Calu3 (cell line): ENCODE measurements around the gene LRFN2. TPM values are rescaled to one million over a fixed set of nuclear protein-coding genes. Genes with fewer than 3 reads are reported as not detected.

Source experiments
- BruUV-seq: library from RNA; stranded (reverse); fragments of 400-500 nt; replicated peaks from 2 replicates; lab custom pipeline; 2021; lab: Mats Ljungman, UMichigan
- CTCF ChIA-PET: fragments of 300-600 bp; sonication (Branson Sonifier 250); formaldehyde crosslinking; loops from one replicate; lab custom pipeline; 2022; ENCODE audit warnings: antibody characterized with exemption; lab: Charles Lee
- DNase-seq: peaks from one replicate; pipeline ENCODE4 v3.0.0; 2022
- H3K27ac Mint-ChIP-seq: one replicate; pipeline ENCODE4 v1.8.0; 2022; ENCODE audit warnings: mixed read lengths; ENCODE audit not compliant: unreplicated experiment
- H3K27me3 Mint-ChIP-seq: one replicate; pipeline ENCODE4 v1.8.0; 2022; ENCODE audit warnings: mixed read lengths; ENCODE audit not compliant: unreplicated experiment
- H3K36me3 Mint-ChIP-seq: one replicate; pipeline ENCODE4 v1.8.0; 2022; ENCODE audit warnings: mild to moderate bottlenecking, moderate library complexity, mixed read lengths; ENCODE audit not compliant: insufficient read depth, unreplicated experiment
- H3K4me1 Mint-ChIP-seq: one replicate; pipeline ENCODE4 v1.8.0; 2022; ENCODE audit warnings: mild to moderate bottlenecking, low read depth, mixed read lengths; ENCODE audit not compliant: unreplicated experiment
- H3K4me3 Mint-ChIP-seq: one replicate; pipeline ENCODE4 v1.8.0; 2022; ENCODE audit warnings: mild to moderate bottlenecking, low read depth, moderate library complexity, mixed read lengths; ENCODE audit not compliant: unreplicated experiment
- H3K9me3 Mint-ChIP-seq: one replicate; pipeline ENCODE4 v1.8.0; 2022; ENCODE audit warnings: low read depth, mixed read lengths; ENCODE audit not compliant: unreplicated experiment
- intact Hi-C: fragments of 100-400 bp; cut with micrococcal nuclease; formaldehyde crosslinking; loops from one replicate; pipeline ENCODE4 v1.10.0; 2022; ENCODE audit not compliant: unreplicated experiment
- total RNA-seq: library from RNA; stranded (reverse); gene quantifications from 2 replicates; pipeline ENCODE4 v1.2.3, GENCODE V29; 2022
- TF ChIP-seq, protein P1 (sequence below): fragments of 200-600 bp; IDR thresholded peaks from one replicate; pipeline ENCODE4 v1.8.0; 2022; ENCODE audit warnings: antibody characterized with exemption; ENCODE audit not compliant: unreplicated experiment

LRFN2 gene
- total RNA-seq, 1 experiment from 2014 or later, result not detected

DNA sequence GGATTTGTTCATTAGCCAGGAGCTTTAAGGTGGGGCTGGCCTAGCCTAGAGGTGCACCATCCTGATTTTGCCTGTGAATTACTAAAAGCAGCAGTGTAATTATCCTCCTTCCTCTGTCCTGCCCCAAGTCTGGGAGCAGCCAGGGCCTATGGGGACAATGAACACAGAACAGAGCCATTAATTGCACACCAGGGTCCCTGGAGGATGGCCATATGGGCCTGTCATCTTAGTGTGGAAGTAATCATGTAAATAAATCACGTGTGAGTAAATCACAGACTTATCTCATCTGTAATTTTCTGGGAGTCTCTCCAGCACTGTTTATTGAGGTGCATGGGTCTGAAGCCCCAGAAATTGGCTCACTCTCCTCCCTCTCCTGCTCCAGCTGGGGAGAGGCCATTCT, 176.3 kb downstream of the LRFN2 start:
- TF ChIP-seq, protein P1, sequence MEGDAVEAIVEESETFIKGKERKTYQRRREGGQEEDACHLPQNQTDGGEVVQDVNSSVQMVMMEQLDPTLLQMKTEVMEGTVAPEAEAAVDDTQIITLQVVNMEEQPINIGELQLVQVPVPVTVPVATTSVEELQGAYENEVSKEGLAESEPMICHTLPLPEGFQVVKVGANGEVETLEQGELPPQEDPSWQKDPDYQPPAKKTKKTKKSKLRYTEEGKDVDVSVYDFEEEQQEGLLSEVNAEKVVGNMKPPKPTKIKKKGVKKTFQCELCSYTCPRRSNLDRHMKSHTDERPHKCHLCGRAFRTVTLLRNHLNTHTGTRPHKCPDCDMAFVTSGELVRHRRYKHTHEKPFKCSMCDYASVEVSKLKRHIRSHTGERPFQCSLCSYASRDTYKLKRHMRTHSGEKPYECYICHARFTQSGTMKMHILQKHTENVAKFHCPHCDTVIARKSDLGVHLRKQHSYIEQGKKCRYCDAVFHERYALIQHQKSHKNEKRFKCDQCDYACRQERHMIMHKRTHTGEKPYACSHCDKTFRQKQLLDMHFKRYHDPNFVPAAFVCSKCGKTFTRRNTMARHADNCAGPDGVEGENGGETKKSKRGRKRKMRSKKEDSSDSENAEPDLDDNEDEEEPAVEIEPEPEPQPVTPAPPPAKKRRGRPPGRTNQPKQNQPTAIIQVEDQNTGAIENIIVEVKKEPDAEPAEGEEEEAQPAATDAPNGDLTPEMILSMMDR, result no peak
- Mint-ChIP-seq H3K4me1 (no peaks in the 10 kb centered on the region), H3K27me3 (peaks cover 76% of the 10 kb centered on the region), H3K9me3 (no peaks in the 10 kb centered on the region), H3K4me3 (no peak overlapping the region), H3K36me3 (no peaks in the 10 kb centered on the region), H3K27ac (no peak overlapping the region)
- intact Hi-C loops, result no loop called here
- DNase-seq, result no peak
- BruUV-seq, result no TSS peak
- CTCF ChIA-PET, result no interaction called here

DNA sequence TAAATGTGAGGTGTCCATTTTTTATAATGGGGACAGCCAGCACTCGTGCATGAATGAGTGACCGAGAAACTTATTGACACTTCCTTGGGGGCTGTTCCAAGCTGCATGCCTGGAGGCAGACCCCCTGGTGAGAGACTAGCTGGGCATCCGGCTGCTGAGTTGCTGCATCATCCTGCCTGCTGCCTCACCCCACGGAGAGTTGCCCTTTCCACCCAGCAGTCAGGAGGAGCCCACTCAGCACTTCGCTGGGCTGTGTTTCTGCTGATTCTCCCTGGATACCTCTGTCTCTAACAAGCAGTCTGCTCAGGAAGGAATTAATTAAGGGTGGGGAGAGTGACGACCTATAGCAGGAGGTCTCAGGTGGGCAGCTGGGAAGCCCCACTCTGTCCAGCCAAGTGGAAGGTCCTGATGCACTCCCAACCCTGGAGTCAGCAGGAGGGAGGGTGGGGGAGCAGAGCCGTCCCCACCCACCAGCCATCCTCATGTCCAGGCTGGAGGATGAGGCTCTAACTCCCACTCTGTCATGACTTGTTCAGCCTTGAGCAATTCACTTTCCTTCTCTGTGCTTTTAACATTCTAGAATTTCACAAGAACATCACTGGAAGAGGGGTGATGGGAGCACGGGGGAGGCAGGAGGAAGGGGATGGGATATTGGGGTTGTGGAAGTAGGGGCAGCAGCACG, 177.3 kb downstream of the LRFN2 start:
- no TSS peak for BruUV-seq
- H3K27ac Mint-ChIP-seq, result no peak overlapping the region
- peaks cover 66% of the 10 kb centered on the region for H3K27me3 Mint-ChIP-seq
- no peaks in the 10 kb centered on the region for H3K4me1 Mint-ChIP-seq
- H3K36me3 Mint-ChIP-seq, result no peaks in the 10 kb centered on the region
- no peak overlapping the region for H3K4me3 Mint-ChIP-seq
- CTCF ChIA-PET, result no interaction called here
- DNase-seq, result no peak
- intact Hi-C loops, result no loop called here
- TF ChIP-seq, protein P1, result no peak
- H3K9me3 Mint-ChIP-seq, result no peaks in the 10 kb centered on the region

DNA sequence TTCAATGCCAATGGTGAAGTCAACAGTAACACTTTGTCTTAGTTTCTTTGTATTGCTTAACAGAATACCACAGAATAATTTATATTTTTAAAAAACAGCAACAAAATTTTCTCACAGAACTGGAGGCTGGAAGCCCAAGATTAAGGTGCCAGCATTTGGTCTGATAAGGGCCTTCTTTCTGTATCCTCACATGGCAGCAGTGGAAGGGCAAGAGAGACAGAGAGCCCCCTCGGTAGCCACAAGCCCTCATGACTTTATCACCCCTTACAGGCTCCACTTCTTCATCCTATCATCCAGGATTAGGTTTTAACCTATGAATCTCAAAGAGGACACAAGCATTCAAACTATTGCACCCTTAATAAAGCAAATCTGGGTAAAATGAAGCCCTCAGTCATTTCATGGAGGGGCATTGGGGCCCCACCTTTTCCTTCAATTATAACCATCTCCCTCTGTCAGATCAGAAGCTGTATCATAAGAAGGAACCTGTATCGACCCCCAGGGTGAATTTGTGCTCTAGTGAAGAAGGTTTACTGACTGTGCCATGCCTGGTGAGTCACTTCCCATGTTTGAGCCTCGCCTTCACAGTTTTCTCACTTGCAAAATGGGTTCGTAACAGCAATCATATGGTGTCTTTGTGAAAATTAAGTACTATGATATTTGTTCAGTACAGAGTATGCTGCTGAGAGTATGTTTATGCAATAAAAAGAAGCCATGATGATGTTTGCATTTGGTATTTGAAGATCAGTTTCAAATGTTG, 178.2 kb downstream of the LRFN2 start:
- CTCF ChIA-PET, result no interaction called here
- no TSS peak for BruUV-seq

DNA sequence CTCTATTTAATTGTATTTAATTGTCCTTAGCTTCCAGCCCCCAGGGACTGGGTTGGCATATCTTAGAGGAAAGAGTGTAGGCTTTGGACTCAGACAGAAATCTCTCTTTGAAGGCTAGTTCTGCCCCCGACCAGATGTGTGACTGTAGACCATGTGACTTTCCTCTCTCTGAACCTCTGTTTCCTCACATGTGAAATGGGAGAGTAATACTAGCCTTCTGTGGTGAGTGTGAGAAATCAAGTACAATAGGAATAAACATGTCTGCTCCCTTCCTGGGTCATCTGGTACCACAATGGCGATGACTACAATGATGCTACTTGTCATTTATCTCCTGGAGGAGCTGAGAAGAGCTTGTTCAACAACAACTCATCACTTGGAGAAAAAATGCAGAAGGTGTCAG, 179.9 kb downstream of the LRFN2 start:
- no peak for DNase-seq
- intact Hi-C loops, result no loop called here
- Mint-ChIP-seq H3K9me3 (no peaks in the 10 kb centered on the region), H3K4me1 (no peaks in the 10 kb centered on the region), H3K4me3 (no peak overlapping the region), H3K36me3 (no peaks in the 10 kb centered on the region), H3K27ac (no peak overlapping the region), H3K27me3 (peaks cover 74% of the 10 kb centered on the region)
- BruUV-seq, result no TSS peak
- CTCF ChIA-PET, result no interaction called here
- TF ChIP-seq, protein P1, result no peak

More for the DNA sequence above, 178.2 kb downstream of the LRFN2 start:
- Mint-ChIP-seq H3K4me3 (no peak overlapping the region), H3K9me3 (no peaks in the 10 kb centered on the region), H3K4me1 (no peaks in the 10 kb centered on the region), H3K27ac (no peak overlapping the region), H3K27me3 (peaks cover 71% of the 10 kb centered on the region), H3K36me3 (no peaks in the 10 kb centered on the region)
- no peak for DNase-seq
- intact Hi-C loops, result no loop called here
- TF ChIP-seq, protein P1, result no peak
